ENCODE results near the gene CIDEB.

CIDEB gene

DNA sequence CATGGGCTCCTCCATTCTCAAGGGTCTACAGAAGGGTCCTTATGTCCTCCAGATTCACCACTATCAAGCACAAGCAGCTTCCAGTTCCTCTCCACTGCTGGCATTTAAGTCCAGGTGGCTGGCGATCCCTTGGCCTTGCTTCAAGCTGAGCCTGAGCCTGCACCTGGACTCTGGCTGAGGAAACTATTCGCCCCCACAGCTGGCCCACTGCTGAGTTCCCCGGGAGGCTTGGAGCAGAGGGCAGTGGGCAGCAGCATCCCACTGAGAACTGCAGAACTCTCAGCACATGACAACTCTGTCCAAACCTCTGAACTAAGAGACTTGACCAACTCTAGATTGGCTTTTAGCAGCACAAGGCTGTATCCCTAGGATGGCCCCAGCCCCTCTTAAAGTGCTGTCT is 25.0 kb downstream of the CIDEB start:
- ChIA-PET CTCF (interaction anchor here (0.9 to 7.7 kb wide), 6 partner anchors 10 to 150 kb away, joined by 3 to 63 read pairs (median 10); partner anchors contain the start of genes RABGGTA and TINF2), POLR2A (interaction anchor here (1.3 kb wide), 1 partner anchor 12 kb away, joined by 3 read pairs; the partner anchor contains the start of gene RABGGTA)
- H3K4me3 ChIP-seq (ENCODE audit: low read depth, low read length): no peak overlapping the region
- DNase-seq (ENCODE audit: low read depth, low spot score): no peak
- TF ChIP-seq, protein P1, sequence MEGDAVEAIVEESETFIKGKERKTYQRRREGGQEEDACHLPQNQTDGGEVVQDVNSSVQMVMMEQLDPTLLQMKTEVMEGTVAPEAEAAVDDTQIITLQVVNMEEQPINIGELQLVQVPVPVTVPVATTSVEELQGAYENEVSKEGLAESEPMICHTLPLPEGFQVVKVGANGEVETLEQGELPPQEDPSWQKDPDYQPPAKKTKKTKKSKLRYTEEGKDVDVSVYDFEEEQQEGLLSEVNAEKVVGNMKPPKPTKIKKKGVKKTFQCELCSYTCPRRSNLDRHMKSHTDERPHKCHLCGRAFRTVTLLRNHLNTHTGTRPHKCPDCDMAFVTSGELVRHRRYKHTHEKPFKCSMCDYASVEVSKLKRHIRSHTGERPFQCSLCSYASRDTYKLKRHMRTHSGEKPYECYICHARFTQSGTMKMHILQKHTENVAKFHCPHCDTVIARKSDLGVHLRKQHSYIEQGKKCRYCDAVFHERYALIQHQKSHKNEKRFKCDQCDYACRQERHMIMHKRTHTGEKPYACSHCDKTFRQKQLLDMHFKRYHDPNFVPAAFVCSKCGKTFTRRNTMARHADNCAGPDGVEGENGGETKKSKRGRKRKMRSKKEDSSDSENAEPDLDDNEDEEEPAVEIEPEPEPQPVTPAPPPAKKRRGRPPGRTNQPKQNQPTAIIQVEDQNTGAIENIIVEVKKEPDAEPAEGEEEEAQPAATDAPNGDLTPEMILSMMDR (IDR thresholded peaks at IDR 0.05; ENCODE audit: insufficient read depth, low read length, missing control alignments): no peak

DNA sequence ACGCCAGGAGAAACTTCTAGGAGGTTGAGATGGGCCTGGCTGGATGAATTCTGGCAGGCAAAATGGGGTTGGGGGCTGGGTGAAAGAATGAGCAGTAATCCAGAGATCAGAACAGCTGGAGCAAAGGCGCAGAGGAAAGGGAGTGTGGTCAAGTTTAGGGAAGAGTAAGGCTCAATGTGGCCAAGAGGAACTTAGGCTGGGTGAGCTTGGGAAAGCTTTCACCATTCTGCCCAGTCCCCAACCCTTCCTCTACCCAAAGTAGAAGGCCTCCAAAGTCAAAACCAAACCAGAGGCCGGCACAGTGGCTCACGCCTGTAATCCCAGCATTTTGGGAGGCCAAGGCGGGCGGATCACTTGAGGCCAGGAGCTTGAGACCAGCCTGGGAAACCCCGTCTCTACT is 26.1 kb downstream of the CIDEB start:
- TF ChIP-seq, protein P1 (IDR thresholded peaks at IDR 0.05; ENCODE audit: insufficient read depth, low read length, missing control alignments): no peak
- H3K4me3 ChIP-seq (ENCODE audit: low read depth, low read length): no peak overlapping the region
- DNase-seq (ENCODE audit: low read depth, low spot score): no peak
- POLR2A ChIA-PET: no interaction called here
- CTCF ChIA-PET: interaction anchor here (1.9 to 7.7 kb wide), 4 partner anchors 11 to 40 kb away, joined by 6 to 63 read pairs (median 20); partner anchors contain the start of genes RABGGTA and TINF2

DNA sequence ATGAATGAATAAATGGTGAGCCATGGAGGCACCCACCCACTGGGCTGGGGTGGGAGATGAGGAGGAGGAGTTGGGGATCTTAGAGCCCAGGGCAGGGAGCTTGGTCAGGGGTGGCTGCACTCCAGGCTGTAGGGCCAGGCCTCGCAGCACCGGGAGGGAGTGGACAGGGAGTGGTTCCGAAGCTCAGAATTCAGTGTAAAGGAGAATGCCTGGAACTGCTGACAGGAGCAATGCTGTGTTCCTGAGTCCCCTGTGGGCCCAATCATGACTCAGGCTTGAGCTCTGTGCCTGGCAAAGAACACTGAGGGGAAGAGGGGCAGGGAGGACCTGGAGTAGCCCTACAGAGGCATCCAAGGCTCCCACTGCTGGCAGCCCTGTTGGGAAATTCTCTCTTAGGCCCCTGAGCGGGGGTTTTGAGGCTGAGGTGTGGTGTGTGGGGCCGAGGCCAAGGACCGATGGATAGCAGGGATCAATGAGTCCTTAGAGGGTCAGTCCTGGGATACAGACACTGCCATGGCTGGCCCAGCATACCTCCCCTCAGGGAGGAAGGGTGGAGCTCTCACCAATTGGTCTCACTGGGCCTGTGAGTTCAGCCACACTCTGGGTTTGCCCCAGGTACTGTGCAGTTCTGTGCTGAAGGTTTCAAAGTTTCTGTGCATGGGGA is 26.8 kb downstream of the CIDEB start:
- no peak for DNase-seq (ENCODE audit: low read depth, low spot score)
- H3K4me3 ChIP-seq (ENCODE audit: low read depth, low read length): no peak overlapping the region
- CTCF ChIA-PET: interaction anchor here (0.7 to 7.7 kb wide), 7 partner anchors 10 to 65 kb away, joined by 3 to 63 read pairs (median 13); partner anchors contain the start of genes CIDEB, MDP1 and RABGGTA
- POLR2A ChIA-PET: interaction anchor here (1.1 kb wide), 1 partner anchor 10 kb away, joined by 4 read pairs; the partner anchor contains the start of gene RABGGTA
- TF ChIP-seq, protein P1 (IDR thresholded peaks at IDR 0.05; ENCODE audit: insufficient read depth, low read length, missing control alignments): no peak

DNA sequence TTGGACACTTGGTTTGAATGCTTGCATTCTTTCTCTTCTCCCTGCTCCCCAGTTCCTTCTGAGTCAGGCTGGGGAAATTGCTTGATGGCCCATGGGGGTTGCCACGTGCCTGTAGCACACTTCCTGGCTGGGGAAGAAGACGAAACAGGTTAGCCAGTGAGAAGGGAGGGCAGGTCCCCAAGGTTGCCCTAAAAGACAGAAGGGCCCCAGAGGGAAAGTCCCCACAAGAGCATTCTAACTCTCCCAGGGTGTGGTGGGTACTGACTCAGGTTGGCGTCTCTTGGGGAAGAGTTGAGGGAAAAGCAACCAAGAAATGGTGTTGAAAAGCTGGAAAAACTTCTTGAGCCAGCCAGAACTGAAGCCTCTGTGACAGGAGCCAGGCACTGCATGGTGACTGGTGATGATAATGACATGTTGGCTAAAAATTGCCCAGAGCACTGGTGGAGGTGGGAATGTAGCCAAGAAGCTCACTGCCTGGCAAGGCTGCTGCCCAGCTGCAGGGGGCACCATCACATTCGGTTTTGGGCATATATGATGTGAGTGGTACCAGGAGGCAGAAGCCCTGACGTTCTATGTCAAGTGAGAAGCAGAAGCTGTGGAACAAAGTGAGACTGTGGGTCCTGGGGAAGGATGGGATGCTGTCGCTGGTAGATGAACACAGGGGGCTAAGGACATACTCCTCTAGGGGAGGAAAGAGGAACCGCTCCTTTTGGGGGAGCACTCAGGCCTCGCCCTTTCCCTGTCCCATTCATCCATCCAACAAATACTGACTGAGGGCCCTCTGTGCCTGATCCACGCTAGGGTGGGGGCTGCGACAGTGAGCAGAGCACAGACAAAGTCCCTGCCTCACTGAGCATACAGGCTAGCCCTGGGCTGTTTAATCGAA is 28.2 kb downstream of the CIDEB start:
- no peak overlapping the region for H3K4me3 ChIP-seq (ENCODE audit: low read depth, low read length)
- POLR2A ChIA-PET: interaction anchor here (0.6 to 1.1 kb wide), 2 partner anchors 8 to 49 kb away, joined by 3 to 4 read pairs; partner anchors contain the start of gene RABGGTA
- TF ChIP-seq, protein P1 (IDR thresholded peaks at IDR 0.05; ENCODE audit: insufficient read depth, low read length, missing control alignments): no peak
- CTCF ChIA-PET: interaction anchor here (1.2 to 7.7 kb wide), 6 partner anchors 9 to 189 kb away, joined by 3 to 63 read pairs (median 10); partner anchors contain the start of genes CIDEB and RABGGTA
- DNase-seq (ENCODE audit: low read depth, low spot score): no peak

DNA sequence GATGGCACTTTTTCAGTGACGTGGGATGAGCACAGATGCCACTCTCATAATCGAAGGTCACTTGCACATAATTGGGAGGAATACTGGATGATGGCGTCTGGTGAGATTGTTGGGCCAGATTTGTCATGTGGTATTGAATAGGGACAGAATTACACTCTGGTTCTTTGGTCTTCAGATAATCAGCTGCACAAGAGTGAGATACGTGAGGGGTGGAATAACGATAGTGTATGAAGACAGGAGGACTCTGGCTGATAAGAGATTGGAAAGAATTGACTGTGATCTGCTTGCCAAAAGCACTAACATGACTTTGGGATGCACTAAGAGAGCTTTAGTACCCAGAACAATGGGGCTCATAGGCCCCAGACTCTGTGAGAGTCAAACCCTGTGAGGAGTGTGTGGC is 29.4 kb downstream of the CIDEB start:
- no peak for DNase-seq (ENCODE audit: low read depth, low spot score)
- ChIA-PET POLR2A (no interaction called here), CTCF (interaction anchor here (1.0 to 7.7 kb wide), 5 partner anchors 19 to 55 kb away, joined by 3 to 63 read pairs (median 4); partner anchors contain the start of genes CIDEB, DHRS1 and NOP9)
- H3K4me3 ChIP-seq (ENCODE audit: low read depth, low read length): no peak overlapping the region
- TF ChIP-seq, protein P1 (IDR thresholded peaks at IDR 0.05; ENCODE audit: insufficient read depth, low read length, missing control alignments): no peak

All from AG04449 (cell line).